COLO668 (cell line): ENCODE measurements around the gene VLDLR.
A peak's percentile ranks its signal among the peaks of the same experiment; 100 is the strongest.

ENCODE experiments used
- DNase-seq: peaks from one replicate; lab custom pipeline; 2025; ENCODE audit not compliant: unreplicated experiment; lab: John Stamatoyannopoulos, UW

VLDLR gene

GRCh38 chr9:2620919-2621721 lies 467 bp upstream of the VLDLR start:
- peak; percentile 95 for DNase-seq

GRCh38 chr9:2622461-2623287 lies 1.1 kb downstream of the VLDLR start:
- DNase-seq = peak; percentile 69

GRCh38 chr9:2623288-2624050 lies 1.9 kb downstream of the VLDLR start:
- peak; percentile 72 for DNase-seq

GRCh38 chr9:2624051-2624682 lies 2.6 kb downstream of the VLDLR start:
- no peak for DNase-seq

GRCh38 chr9:2625427-2625826 lies 3.8 kb downstream of the VLDLR start:
- no peak for DNase-seq

- no peak for DNase-seq
These were observed 7.3 kb downstream of the VLDLR start for GRCh38 chr9:2628919-2629318.

- no peak for DNase-seq
These were observed 8.6 kb downstream of the VLDLR start for GRCh38 chr9:2630158-2630557.

GRCh38 chr9:2631263-2631662 lies 9.7 kb downstream of the VLDLR start:
- no peak for DNase-seq

GRCh38 chr9:2634153-2634552 lies 12.6 kb downstream of the VLDLR start:
- no peak for DNase-seq

GRCh38 chr9:2634818-2635217 lies 13.2 kb downstream of the VLDLR start:
- DNase-seq = no peak

GRCh38 chr9:2635922-2636321 lies 14.3 kb downstream of the VLDLR start:
- no peak for DNase-seq

GRCh38 chr9:2637390-2637789 lies 15.8 kb downstream of the VLDLR start:
- DNase-seq = no peak

- DNase-seq = no peak
These were observed 17.5 kb downstream of the VLDLR start for GRCh38 chr9:2638871-2639673.

- DNase-seq = no peak
These were observed 18.2 kb downstream of the VLDLR start for GRCh38 chr9:2639786-2640185.

- DNase-seq = no peak
These were observed 19.0 kb downstream of the VLDLR start for GRCh38 chr9:2640570-2640969.

- DNase-seq = no peak
These were observed 19.4 kb downstream of the VLDLR start for GRCh38 chr9:2641033-2641432.

GRCh38 chr9:2642068-2642467 lies 20.5 kb downstream of the VLDLR start:
- DNase-seq = no peak

- DNase-seq = no peak
These were observed 24.0 kb downstream of the VLDLR start for GRCh38 chr9:2645569-2645968.

GRCh38 chr9:2655411-2655901 lies 33.9 kb downstream of the VLDLR start:
- no peak for DNase-seq

GRCh38 chr9:2657427-2657826 lies 35.8 kb downstream of the VLDLR start:
- no peak for DNase-seq
